Posterior cingulate gyrus (tissue), 11 donors: Measurements from ENCODE around the gene C2CD4B.

Experiments used
- DNase-seq, 10 donors: peaks; one replicate each; pipeline versions ENCODE4 v3.0.0 to v3.0.0-alpha.2; 2020 to 2021; ENCODE audit warnings: mixed read lengths in 3 of 10
- intact Hi-C: fragments of 100-400 bp; cut with DNase I; formaldehyde crosslinking; loops from one replicate; pipeline ENCODE4 v1.15.1; 2023

The C2CD4B gene

DNA sequence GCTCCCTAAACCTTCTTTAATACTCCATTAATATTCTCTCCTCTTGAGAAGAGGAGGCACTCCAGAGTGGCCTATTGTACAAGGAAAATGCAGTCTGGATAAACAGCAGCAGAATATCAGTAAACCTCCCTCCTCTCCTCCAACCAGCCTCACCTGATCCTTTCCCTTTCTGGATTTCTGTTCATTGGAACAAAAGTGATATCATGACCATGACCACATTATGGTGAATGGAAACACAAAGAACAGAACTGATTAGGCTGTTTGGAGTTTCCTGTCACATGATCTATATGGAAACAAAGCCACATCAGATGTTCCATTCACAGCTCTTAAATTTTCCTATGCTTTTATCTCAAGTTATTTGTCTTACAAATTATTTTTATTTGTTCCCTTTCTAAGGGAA, 14.6 kb downstream of the C2CD4B start:
- no peak for DNase-seq
- intact Hi-C loops, result no loop called here

DNA sequence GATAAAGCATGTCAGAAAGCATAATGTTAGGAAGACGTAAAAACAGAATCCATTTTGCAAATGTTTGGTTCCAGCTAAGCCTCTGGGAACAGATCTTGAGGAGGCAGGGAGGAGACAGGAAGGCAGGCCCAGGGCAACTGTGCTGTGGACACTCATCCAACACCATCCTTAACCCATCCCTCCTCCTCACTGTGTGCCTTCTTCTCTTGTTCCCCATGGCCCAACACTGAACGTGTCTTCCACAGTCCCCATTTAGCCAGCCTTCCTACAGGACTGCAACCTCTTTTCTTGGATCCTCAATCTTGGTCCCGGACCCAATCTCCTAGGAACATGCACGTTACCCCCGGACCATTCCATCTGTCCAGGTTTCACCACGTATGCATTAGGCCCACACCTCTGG, 15.4 kb downstream of the C2CD4B start:
- intact Hi-C loops, result no loop called here
- no peak for DNase-seq

DNA sequence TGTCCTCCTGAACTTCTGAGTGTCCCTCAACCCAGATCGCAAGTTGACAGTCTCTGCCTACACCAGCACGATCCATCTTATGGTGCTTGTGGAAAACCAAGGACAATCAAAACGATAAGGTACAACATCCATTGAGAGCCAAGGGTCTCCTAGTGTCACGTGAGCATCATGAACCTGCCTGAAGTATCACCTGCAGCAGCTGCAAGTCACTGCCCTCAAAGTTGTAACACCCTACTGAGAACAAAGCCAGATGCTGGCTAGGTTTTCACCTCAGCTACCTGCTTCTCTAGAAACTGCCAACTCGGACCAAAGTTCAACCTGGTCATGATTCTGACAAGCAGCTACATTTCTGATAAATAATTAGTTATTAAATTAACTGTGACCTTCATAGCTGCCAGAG, 17.5 kb downstream of the C2CD4B start:
- intact Hi-C loops, result no loop called here
- DNase-seq, result no peak

DNA sequence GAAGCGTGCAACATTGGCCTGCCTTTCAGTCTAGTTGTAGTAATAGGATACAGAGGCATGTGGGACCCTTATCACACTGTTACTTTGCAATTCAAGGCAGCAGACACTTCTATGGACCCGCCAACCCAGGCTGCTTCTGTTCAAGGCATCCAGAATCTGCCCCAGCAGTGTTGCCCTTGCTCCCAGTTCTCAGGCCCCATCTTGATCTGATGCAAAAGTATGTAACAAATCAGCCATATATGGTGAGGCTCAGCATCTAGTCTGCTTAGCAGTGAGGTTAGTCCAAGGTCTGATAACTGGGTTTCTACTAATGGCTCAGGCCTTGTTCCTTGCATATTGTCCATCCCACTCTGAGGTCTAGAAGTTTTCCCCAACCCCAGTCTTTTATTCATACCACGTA, 17.9 kb downstream of the C2CD4B start:
- no peak for DNase-seq
- intact Hi-C loops, result no loop called here

DNA sequence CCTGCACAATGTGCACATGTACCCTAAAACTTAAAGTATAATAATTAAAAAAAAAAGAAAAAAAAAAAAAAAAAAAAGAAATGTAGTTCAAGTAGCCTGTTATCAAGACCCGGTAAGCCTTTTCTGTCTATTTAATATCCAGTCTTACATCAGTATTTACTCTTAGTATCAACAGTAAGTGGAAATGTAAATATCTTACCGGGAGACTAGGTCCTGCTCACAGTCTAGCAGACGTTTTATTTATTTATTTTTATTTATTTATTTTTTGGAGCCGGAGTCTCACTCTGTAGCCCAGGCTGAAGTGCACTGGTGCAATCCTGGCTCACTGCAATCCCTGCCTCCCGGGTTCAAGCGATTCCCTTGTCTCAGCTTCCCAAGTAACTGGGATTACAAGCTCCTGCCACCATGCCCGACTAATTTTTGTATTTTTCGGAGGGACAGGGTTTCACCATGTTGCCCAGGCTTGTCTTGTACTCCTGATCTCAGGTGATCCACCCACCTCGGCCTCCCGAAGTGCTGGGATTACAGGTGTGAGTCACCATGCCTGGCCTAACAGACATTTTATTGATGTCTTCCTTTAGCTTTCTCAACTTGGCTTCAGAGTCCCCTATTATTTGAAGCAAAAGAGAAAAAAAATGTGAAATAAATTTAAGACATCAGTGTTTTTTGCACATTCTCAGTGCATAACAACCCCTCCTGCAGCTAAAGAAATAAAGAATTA, 19.9 kb downstream of the C2CD4B start:
- DNase-seq, result no peak
- intact Hi-C loops, result no loop called here

DNA sequence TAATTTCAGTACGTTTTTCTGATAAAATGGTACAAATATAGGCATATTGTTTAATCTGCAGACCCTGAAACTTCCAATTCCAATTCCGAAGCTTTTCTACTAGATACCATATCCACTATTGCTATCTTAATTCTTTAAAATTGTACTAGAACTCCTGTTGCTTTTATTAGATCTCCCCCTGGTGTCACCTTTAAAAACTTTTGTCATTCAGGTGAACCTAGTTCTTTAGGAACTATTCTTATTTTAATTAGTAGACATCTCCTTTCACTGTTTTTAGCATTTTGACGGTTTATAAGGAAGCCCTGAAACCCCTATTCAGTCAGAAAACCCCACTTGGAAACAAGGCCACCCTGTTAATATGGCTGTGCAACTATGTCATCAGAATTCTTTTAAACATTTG, 22.3 kb downstream of the C2CD4B start:
- no peak for DNase-seq
- intact Hi-C loops, result loop anchor here (2.0 kb wide), 1 partner anchor 56 kb away; no protein-coding TSS in a partner anchor

DNA sequence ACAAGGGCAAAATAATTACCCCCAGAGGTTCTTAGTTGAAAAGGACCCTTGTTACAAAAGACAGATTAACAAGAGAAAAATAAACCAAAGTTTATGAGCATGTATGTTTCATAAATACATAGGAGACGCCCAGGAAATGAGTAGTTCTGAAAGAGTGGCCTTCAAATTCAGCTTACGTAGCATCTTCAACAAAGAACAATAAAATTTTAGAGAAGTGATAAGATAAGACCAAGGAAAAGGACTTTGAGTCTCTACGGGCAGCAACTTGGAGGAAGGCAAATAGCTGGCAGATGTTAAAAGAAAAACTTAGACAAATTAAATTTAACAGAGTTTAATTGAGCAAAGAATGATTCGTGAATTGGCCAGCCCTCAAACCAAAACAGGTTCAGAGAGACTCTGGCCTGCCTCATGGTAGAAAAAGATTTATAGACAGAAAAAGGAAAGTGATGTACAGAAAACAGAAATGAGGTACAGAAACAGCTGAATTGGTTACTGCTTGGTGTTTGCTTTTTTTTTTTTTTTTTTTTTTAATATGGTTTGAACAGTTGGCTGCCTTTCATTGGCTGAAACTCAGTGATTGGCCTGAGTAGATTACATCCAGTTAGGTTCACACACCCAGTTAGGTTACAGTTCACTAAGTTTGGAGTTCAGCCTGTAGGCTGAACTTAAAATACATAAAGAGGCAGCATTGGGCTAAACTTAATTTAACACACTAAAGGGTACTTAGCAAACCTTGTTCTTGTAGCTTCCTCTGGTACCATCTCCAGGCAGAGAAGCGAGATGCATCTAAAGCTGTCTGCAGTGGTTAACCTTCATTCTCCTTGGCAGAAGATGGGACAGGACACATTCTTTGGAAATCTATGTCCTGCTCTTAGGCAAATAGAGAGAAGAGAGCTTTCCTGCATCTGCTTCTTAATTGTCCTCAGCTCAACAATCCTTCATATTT, 23.2 kb downstream of the C2CD4B start:
- intact Hi-C loops, result loop anchor here (2.0 kb wide), 1 partner anchor 55 kb away; no protein-coding TSS in a partner anchor

DNA sequence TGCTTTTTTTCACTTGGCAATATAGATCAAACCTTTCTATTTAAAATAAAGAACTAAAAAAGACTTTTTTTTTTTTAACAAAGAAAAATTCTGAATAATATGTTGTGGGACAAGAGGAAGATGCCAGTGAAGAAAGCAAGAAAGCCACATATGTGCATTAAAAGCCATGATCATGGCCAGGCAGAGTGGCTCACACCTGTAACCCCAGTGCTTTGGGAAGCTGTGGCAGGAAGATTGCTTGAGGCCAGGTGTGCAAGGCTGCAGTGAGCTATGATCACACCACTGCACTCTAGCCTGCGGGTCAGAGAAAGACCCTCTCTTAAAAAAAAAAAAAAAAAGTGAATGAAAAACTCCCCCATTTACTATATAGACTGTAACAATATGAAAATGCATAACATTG, 23.9 kb downstream of the C2CD4B start:
- no peak for DNase-seq
- intact Hi-C loops, result no loop called here

More for the DNA sequence above, 23.2 kb downstream of the C2CD4B start:
- no peak for DNase-seq

DNA sequence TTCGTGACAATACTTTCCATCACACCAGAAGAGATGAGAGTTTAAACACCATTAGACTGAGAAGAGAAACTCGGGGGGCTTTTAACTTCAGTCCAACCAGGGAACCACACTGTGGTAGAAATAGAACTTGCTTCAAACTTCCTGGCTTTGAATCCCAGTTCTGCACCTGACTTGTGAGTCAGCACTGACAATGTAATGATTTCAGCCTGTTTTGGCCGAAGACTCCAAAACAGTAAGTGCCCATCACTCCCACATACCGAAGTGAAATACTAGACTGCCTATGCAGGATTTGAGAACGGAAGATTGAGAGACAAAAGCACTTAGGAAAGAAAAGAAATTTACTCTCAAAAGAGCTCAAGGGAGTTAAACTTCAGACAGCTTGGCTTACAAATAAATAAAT, 27.0 kb downstream of the C2CD4B start:
- no peak for DNase-seq
- intact Hi-C loops, result no loop called here

DNA sequence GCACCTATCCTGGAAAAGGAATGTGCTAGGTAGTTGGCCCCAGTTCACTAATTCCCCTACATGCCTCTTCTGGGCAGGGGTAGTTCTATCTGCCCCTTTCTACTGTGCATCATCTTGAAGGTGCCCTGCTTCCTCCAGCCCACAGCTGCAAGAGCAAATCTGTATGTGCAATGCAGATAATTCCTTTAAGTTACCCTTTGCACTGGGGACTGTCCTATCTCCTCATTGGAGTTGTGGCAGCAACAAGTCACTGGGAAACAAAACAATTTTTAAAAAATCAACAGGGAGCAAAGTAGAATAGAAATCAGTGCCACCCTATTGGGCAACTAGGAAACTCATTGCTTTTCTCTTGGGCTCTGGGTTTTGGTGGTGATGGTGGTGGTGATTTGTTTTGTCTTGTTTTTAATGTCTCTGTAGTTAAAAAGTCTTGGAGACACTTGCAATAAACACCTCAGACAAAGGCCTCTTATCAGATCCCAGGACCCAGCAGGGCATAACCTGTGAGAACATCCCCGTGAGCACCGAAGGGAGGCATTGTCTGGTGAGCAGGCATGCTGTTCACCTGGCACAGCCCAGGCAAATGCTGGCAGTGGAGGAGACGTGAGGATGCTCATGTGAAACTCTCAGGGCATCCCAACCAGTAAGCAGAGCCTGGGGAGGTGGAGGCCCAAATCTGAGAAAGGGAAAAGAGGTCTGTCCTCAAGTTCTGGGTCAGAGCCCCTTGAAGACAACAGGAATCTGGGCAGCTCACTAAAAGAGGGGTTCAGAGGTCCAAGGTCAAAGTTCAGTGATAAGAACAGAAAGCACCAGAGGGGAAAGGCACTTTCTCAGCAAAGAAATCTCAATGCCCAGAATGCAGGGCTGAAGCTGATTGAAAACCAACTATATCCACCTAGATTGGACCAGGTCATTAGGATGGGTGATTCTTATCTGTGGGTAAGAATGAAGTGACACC, 27.9 kb downstream of the C2CD4B start:
- DNase-seq, result peak in 1 of 10 donors; percentile 42
- intact Hi-C loops, result no loop called here

DNA sequence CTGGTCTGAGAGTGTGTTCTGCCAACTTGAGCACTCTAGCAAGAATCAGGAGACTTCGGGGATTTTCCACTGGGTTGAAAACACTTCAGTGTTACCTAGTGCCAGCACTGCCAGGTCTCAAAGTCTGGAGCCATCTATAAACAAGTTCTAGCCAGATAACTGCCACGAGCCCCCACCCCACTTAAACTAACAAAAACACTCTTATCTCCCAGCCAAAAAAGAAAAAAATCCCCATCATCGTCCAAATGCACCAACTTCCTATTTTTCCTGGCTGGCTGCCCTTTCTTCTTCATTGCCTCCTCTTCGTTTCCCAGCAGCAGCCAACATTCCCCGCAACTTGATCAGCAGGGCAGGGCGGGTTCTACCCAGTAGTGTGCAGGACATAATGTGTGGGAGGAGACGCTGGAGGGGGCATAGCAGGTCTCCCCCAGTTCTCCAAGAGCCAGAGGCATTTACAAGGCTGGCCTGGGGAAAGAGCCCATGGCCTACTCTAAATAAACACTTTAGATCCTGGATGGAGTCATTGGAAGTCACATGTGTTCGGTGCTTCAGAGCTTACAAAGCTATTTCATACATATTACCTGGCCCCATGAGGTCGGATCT, 29.5 kb downstream of the C2CD4B start:
- intact Hi-C loops, result no loop called here
- no peak for DNase-seq

DNA sequence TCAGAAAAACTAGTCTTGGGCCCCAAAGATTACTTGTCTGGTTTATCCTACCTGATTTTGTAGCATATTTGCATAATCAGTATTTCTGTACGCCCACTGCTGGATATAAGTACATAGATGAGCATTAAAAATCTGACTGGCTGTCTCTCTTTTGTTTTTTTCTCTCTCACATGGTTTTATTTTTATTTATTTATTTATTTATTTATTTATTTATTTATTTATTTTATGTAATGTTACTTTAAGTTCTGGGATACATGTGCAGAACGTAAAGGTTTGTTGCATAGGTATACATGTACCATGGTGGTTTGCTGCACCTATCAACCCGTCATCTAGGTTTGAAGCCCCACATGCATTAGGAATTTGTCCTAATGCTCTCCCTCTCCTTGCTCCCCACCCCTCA, 31.9 kb downstream of the C2CD4B start:
- intact Hi-C loops, result no loop called here
- no peak for DNase-seq

DNA sequence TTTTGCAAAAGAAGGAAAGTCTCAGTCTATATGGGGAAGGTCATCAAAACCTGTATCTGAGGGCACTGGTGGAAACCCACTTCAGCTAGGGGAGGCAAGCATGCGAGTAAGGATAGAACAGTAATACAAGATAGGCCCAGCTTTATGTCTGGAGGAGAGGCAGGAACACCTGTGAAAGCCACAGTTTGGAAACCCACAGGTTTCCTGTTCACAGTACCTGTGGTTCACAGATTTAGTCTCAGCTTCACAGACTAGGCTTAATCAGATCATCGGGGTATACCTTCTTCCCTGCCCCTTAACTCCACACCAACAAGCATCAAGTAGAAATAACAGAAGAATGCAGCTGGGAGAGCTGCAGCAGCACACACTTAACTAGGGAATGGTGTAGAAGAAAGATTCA, 36.2 kb downstream of the C2CD4B start:
- DNase-seq, result no peak
- intact Hi-C loops, result no loop called here

DNA sequence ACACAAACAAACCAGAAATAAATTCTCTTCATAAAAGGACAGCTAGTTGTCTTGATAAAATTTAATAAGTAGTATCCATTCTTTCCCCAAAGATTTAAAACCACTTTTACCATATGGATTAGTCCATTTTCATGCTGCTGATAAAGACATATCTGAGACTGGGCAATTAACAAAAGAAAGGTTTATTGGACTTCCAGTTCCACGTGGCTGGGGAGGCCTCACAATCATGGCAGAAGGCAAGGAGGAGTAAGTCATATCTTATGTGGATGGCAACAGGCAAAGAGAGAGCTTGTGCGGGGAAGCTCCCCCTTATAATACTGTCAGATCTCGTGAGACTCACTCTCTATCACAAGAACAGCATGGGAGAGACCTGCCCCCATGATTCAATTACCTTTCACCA, 38.7 kb downstream of the C2CD4B start:
- DNase-seq, result no peak
- intact Hi-C loops, result no loop called here

DNA sequence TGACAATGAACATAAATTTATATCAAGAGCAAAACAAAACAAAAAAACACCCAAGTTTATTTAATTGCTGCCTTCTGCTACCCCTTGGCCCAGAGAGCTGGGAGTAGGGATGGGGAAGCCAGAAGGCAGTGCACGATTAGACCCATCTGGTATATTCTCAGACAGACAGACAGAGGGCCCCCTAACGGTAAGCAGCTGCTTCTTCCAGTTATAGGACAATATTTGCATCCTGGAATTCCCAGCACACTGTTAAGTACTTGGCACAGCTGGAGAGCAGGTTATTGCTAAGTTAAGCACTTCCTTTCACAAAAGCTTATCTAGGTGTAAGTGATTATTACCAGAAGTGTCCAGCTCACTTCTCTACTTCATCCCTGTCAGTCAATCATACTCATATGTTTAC, 39.3 kb downstream of the C2CD4B start:
- DNase-seq, result no peak
- intact Hi-C loops, result no loop called here

DNA sequence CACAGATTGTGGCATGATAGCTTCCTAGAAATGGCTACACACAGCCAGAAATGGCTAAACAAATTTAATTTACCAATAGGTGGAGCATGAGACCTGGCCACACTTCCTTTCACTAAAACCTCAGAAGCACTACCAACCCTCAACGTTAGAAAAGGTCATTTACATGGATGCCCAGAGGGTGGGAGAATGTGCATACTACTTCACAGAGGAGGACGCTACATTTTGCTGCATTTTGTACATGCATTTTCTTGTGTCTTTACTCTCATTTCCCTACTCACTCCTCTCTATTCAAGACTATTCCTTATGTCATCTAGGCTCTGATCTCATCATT, 40.1 kb downstream of the C2CD4B start:
- DNase-seq, result no peak
- intact Hi-C loops, result no loop called here

DNA sequence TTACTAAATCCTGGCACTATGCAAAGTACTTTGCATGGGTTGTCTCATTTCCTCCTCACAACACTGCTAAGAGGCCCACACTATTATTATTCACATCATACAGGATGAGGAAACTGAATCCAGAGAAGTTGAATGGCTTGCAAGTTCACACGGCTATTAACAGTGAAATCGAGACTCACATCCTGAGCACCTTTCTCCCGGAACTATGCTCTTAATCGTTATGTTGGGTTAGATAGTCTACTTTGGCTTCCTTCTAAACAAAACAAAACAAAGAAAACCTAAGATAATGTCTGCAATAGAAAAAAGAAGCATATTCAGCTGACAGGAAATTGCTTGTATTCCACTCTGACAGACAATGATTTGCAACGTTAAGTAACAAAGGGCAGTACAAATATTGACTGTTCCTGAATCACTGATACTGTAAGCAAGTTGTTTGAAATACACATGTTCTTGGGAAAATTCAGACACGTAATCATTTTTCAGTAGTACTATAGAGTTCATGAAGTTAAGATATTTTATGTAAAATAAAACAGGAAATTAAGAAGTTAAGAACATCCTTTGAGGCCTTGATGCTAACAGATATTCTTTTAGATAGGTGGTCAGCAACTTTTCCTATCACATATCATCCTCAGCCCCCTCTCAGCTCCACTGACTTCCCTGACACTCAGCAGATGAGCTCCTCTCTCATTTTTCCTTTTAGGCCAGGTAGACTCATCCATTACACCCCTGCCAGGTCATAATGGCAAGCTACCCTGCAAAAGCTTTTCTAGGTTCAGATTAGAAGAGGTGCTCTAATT, 40.7 kb downstream of the C2CD4B start:
- DNase-seq, result no peak
- intact Hi-C loops, result no loop called here

DNA sequence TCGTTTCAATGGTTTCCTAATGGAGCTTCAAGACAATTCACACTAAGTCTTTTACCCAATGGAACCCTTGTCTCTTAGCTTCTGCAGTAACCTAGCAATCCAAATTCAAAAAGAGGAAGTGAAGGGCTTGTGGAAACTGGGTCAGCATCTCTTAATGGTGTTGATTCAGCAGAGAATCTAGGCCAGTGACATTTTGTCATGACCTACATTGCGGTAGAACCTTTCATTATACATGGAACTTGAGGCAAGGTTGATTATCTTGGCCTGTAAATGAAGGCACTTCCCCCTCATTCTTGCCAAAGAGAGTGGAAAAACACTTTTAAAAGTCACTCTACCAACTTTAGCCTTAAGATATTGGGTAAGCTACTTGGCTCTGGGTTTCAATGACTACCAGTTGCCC, 42.8 kb downstream of the C2CD4B start:
- DNase-seq, result no peak
- intact Hi-C loops, result no loop called here

DNA sequence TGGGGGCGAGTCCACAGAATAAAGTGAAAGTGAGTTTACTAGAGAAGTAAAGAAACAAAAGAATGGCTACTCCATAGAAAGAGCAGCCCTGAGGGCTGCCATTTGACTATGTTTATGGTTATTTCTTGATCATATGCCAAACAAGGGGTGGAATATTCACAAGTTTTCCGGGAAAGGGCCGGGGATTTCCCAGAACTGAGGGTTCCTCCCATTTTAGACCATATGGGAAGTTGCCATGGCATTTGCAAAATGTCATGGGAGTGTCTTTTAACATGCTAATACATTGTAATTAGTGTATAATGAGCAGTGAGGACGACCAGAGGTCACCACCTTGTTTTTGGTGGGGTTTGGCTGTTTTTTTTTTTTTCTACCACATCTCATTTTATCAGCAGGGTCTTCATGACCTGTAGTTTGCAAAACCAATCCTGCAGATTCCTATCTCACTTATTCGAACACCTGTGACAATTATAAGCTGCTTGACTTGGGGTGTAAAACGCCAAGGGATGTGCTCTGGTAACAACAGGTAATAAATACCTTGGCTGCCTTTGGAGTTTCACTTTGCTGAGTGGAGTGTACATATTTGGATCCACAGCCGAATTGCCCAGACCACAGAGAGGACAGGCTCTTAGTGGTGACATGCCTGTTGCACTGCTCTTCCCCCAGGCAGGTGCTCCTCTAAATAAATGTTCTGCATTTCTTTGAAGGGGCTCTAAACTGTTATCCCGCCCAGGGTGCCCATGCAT, 43.6 kb downstream of the C2CD4B start:
- intact Hi-C loops, result no loop called here

More for the DNA sequence above, 43.6 kb downstream of the C2CD4B start:
- DNase-seq, result no peak
